Stimulated activated naive B cell treated with anti-CD40 and anti-IgM and Interleukin-4, amounts not matched to agents 10 μg/mL and 1 μg/mL and 100 μg/mL, for 72 hours (primary cell): ENCODE measurements around the gene C20orf173.

Experiments used
- ATAC-seq, 2 donors: fragments of 150-1000 bp; cut with Tn5 transposase; replicated peaks; 2 replicates each; pipeline ENCODE4 v1.10.0; 2021; ENCODE audit warnings: moderate library complexity in 1 of 2
- DNase-seq: peaks from one replicate; pipeline ENCODE4 v3.0.0; 2021
- H3K27ac Mint-ChIP-seq: one replicate; pipeline ENCODE4 v1.8.0; 2022; ENCODE audit warnings: mild to moderate bottlenecking, mixed read lengths
- H3K27me3 Mint-ChIP-seq, 2 donors: one replicate each; pipeline ENCODE4 v1.8.0; 2022; ENCODE audit warnings: mixed read lengths in 2 of 2
- H3K36me3 Mint-ChIP-seq, 2 donors: one replicate each; pipeline ENCODE4 v1.8.0; 2022; ENCODE audit warnings: mixed read lengths in 2 of 2, mild to moderate bottlenecking in 1 of 2
- H3K4me1 Mint-ChIP-seq, 2 donors: one replicate each; pipeline ENCODE4 v1.8.0; 2022; ENCODE audit warnings: mixed read lengths in 2 of 2, mild to moderate bottlenecking in 1 of 2
- H3K4me3 Mint-ChIP-seq, 2 donors: one replicate each; pipeline ENCODE4 v1.8.0; 2022; ENCODE audit warnings: mild to moderate bottlenecking in 2 of 2, mixed read lengths in 2 of 2, moderate library complexity in 1 of 2
- H3K9me3 Mint-ChIP-seq, 2 donors: one replicate each; pipeline ENCODE4 v1.8.0; 2022; ENCODE audit warnings: mixed read lengths in 2 of 2, mild to moderate bottlenecking in 1 of 2

The C20orf173 gene

GRCh38 chr20:35506872-35507638 lies 22.4 kb downstream of the C20orf173 start:
- ATAC-seq (peak; percentile 43 to 54), DNase-seq (no peak)
- Mint-ChIP-seq H3K27me3 (no peaks in the 10 kb centered on the region), H3K27ac (no peak overlapping the region), H3K4me3 (no peak overlapping the region), H3K4me1 (peaks cover 46 to 47% of the 10 kb centered on the region in 2 donors), H3K36me3 (peaks cover 69 to 71% of the 10 kb centered on the region in 2 donors), H3K9me3 (no peaks in the 10 kb centered on the region)

- peak in 1 of 2 donors; percentile 23 for ATAC-seq
- Mint-ChIP-seq H3K4me1 (peaks cover 51 to 56% of the 10 kb centered on the region in 2 donors), H3K27ac (peak overlapping the region; percentile 9), H3K36me3 (peaks cover 62 to 67% of the 10 kb centered on the region in 2 donors), H3K27me3 (no peaks in the 10 kb centered on the region), H3K9me3 (no peaks in the 10 kb centered on the region), H3K4me3 (peak overlapping the region; percentile 1 to 12)
- no peak for DNase-seq
These were observed 23.3 kb downstream of the C20orf173 start for GRCh38 chr20:35506179-35506578.

GRCh38 chr20:35504751-35505150 lies 24.7 kb downstream of the C20orf173 start:
- H3K4me1 Mint-ChIP-seq = peaks cover 55 to 70% of the 10 kb centered on the region in 2 donors
- H3K9me3 Mint-ChIP-seq = no peaks in the 10 kb centered on the region
- no peaks in the 10 kb centered on the region for H3K27me3 Mint-ChIP-seq
- H3K36me3 Mint-ChIP-seq = peaks cover 74 to 79% of the 10 kb centered on the region in 2 donors
- ATAC-seq = no peak
- no peak overlapping the region for H3K4me3 Mint-ChIP-seq
- DNase-seq = no peak
- H3K27ac Mint-ChIP-seq = peak overlapping the region; percentile 32

GRCh38 chr20:35503841-35504561 lies 25.5 kb downstream of the C20orf173 start:
- ATAC-seq (no peak), DNase-seq (no peak)
- no peak overlapping the region for H3K27ac Mint-ChIP-seq
- H3K36me3 Mint-ChIP-seq = peaks cover 74 to 82% of the 10 kb centered on the region in 2 donors
- peaks cover 57 to 68% of the 10 kb centered on the region in 2 donors for H3K4me1 Mint-ChIP-seq
- H3K9me3 Mint-ChIP-seq = no peaks in the 10 kb centered on the region
- H3K27me3 Mint-ChIP-seq = no peaks in the 10 kb centered on the region
- H3K4me3 Mint-ChIP-seq = no peak overlapping the region

GRCh38 chr20:35503281-35503680 lies 26.2 kb downstream of the C20orf173 start:
- H3K36me3 Mint-ChIP-seq = peaks cover 67 to 81% of the 10 kb centered on the region in 2 donors
- H3K4me3 Mint-ChIP-seq = no peak overlapping the region
- H3K27me3 Mint-ChIP-seq = no peaks in the 10 kb centered on the region
- no peak for ATAC-seq
- no peaks in the 10 kb centered on the region for H3K9me3 Mint-ChIP-seq
- DNase-seq = no peak
- peaks cover 53 to 61% of the 10 kb centered on the region in 2 donors for H3K4me1 Mint-ChIP-seq
- H3K27ac Mint-ChIP-seq = peak overlapping the region; percentile 77

GRCh38 chr20:35502352-35502751 lies 27.1 kb downstream of the C20orf173 start:
- peak overlapping the region; percentile 8 to 24 for H3K4me3 Mint-ChIP-seq

GRCh38 chr20:35499271-35499670 lies 30.2 kb downstream of the C20orf173 start:
- H3K9me3 Mint-ChIP-seq = no peaks in the 10 kb centered on the region
- H3K4me1 Mint-ChIP-seq = peaks cover 33 to 51% of the 10 kb centered on the region in 2 donors
- ATAC-seq (no peak), DNase-seq (no peak)
- H3K4me3 Mint-ChIP-seq = no peak overlapping the region
- H3K27me3 Mint-ChIP-seq = no peaks in the 10 kb centered on the region
- H3K36me3 Mint-ChIP-seq = peaks cover 62 to 83% of the 10 kb centered on the region in 2 donors
- H3K27ac Mint-ChIP-seq = no peak overlapping the region

More at GRCh38 chr20:35502352-35502751, 27.1 kb downstream of the C20orf173 start:
- peaks cover 63 to 85% of the 10 kb centered on the region in 2 donors for H3K36me3 Mint-ChIP-seq
- DNase-seq = peak; percentile 61
- peak; percentile 96 to 98 for ATAC-seq
- peaks cover 52 to 60% of the 10 kb centered on the region in 2 donors for H3K4me1 Mint-ChIP-seq
- no peaks in the 10 kb centered on the region for H3K9me3 Mint-ChIP-seq
- H3K27me3 Mint-ChIP-seq = no peaks in the 10 kb centered on the region
- peak overlapping the region; percentile 77 for H3K27ac Mint-ChIP-seq

GRCh38 chr20:35497780-35498189 lies 31.7 kb downstream of the C20orf173 start:
- DNase-seq (no peak), ATAC-seq (no peak)
- Mint-ChIP-seq H3K9me3 (no peaks in the 10 kb centered on the region), H3K36me3 (peaks cover 56 to 80% of the 10 kb centered on the region in 2 donors), H3K4me1 (peaks cover 25 to 41% of the 10 kb centered on the region in 2 donors), H3K4me3 (no peak overlapping the region), H3K27ac (no peak overlapping the region), H3K27me3 (no peaks in the 10 kb centered on the region)

- Mint-ChIP-seq H3K4me1 (peaks cover 22 to 41% of the 10 kb centered on the region in 2 donors), H3K4me3 (no peak overlapping the region), H3K27me3 (no peaks in the 10 kb centered on the region), H3K36me3 (peaks cover 53 to 77% of the 10 kb centered on the region in 2 donors), H3K27ac (no peak overlapping the region), H3K9me3 (no peaks in the 10 kb centered on the region)
- no peak for DNase-seq
- ATAC-seq = no peak
These were observed 32.1 kb downstream of the C20orf173 start for GRCh38 chr20:35497320-35497719.

- peaks cover 17 to 41% of the 10 kb centered on the region in 2 donors for H3K4me1 Mint-ChIP-seq
- no peak overlapping the region for H3K4me3 Mint-ChIP-seq
- no peaks in the 10 kb centered on the region for H3K27me3 Mint-ChIP-seq
- peaks cover 52 to 72% of the 10 kb centered on the region in 2 donors for H3K36me3 Mint-ChIP-seq
- no peak overlapping the region for H3K27ac Mint-ChIP-seq
- ATAC-seq (no peak), DNase-seq (no peak)
- no peaks in the 10 kb centered on the region for H3K9me3 Mint-ChIP-seq
These were observed 33.0 kb downstream of the C20orf173 start for GRCh38 chr20:35496481-35496880.

GRCh38 chr20:35492352-35492751 lies 37.1 kb downstream of the C20orf173 start:
- H3K4me3 Mint-ChIP-seq = peak overlapping the region; percentile 50 to 100
- H3K4me1 Mint-ChIP-seq = peaks cover 22 to 51% of the 10 kb centered on the region in 2 donors
- H3K9me3 Mint-ChIP-seq = no peaks in the 10 kb centered on the region
- no peak for ATAC-seq
- DNase-seq = no peak
- H3K36me3 Mint-ChIP-seq = peaks cover 47 to 60% of the 10 kb centered on the region in 2 donors
- H3K27me3 Mint-ChIP-seq = no peaks in the 10 kb centered on the region
- H3K27ac Mint-ChIP-seq = peak overlapping the region; percentile 56

- no peaks in the 10 kb centered on the region for H3K27me3 Mint-ChIP-seq
- no peak overlapping the region for H3K27ac Mint-ChIP-seq
- H3K4me3 Mint-ChIP-seq = peak overlapping the region; percentile 98 to 100
- ATAC-seq (no peak), DNase-seq (no peak)
- H3K9me3 Mint-ChIP-seq = no peaks in the 10 kb centered on the region
- peaks cover 25 to 51% of the 10 kb centered on the region in 2 donors for H3K4me1 Mint-ChIP-seq
- H3K36me3 Mint-ChIP-seq = peaks cover 49 to 61% of the 10 kb centered on the region in 2 donors
These were observed 37.6 kb downstream of the C20orf173 start for GRCh38 chr20:35491823-35492222.

- Mint-ChIP-seq H3K27me3 (no peaks in the 10 kb centered on the region), H3K36me3 (peaks cover 43 to 55% of the 10 kb centered on the region in 2 donors), H3K4me3 (peak overlapping the region; percentile 98 to 100), H3K4me1 (peaks cover 25 to 51% of the 10 kb centered on the region in 2 donors), H3K27ac (peak overlapping the region; percentile 99), H3K9me3 (no peaks in the 10 kb centered on the region)
- DNase-seq (peak; percentile 49), ATAC-seq (peak; percentile 100)
These were observed 38.7 kb downstream of the C20orf173 start for GRCh38 chr20:35490736-35491181.

GRCh38 chr20:35489717-35490116 lies 39.7 kb downstream of the C20orf173 start:
- peaks cover 25 to 51% of the 10 kb centered on the region in 2 donors for H3K4me1 Mint-ChIP-seq
- no peaks in the 10 kb centered on the region for H3K9me3 Mint-ChIP-seq
- H3K27me3 Mint-ChIP-seq = no peaks in the 10 kb centered on the region
- ATAC-seq (no peak), DNase-seq (no peak)
- peaks cover 32 to 48% of the 10 kb centered on the region in 2 donors for H3K36me3 Mint-ChIP-seq
- H3K4me3 Mint-ChIP-seq = peak overlapping the region; percentile 69 to 78
- peak overlapping the region; percentile 37 for H3K27ac Mint-ChIP-seq
